Measurements from ENCODE around the gene CD22. TPM values are rescaled to one million over a fixed set of nuclear protein-coding genes. Genes with fewer than 3 reads are reported as not detected.

The CD22 gene
- total and polyA plus RNA-seq, 2 donors (not counting 3 experiments of a cell fraction or from before 2014, with no cell fraction given) = not detected

DNA sequence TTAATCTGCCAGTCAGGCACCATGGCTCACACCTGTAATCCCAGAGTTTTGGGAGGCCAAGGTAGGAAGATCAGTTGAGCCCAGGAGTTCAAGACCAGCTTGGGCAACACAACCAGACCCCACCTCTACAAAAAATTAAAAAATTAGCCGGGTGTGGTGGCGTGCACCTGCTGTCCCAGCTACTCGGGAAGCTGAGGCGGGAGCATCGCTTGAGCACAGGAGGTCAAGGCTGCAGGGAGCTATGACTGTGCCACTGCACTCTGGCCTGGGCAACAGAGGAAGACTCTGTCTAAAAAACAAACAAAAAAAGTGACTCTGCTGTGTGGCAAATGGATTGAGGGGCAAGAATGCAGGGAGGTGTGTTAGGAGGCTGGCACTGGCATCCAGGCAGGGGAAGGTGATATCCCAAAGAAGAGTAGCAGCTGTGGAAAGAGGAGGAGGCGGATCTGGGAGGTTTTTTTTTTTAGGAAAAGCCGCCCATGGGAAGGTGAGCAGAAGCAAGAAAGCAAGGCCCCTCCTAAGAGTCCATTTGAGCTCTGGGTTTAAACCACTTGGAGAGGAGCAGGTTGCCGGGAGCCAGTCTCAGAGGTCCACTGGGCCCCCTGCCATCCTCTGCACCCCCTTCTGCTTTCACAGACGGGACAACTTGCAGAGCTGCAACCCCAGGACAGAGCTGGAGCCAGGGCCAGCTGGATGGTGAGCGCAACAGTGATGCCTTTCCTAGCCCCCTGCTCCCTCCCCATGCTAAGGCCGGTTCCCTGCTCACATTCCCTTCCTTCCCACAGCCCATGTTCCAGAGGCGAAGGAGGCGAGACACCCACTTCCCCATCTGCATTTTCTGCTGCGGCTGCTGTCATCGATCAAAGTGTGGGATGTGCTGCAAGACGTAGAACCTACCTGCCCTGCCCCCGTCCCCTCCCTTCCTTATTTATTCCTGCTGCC is 44.6 kb upstream of the CD22 start:
- no TSS peak for BruUV-seq (replicated peaks)
- no peak overlapping the region for H3K27ac ChIP-seq (ENCODE audit: insufficient read depth, low read depth, low read length)
- CTCF ChIA-PET = interaction anchor here (1.4 kb wide), 1 partner anchor 15 kb away, joined by 3 read pairs; no protein-coding TSS in a partner anchor

More for the DNA sequence above, 44.6 kb upstream of the CD22 start:
- FAIRE-seq = no peak
- dilution Hi-C loops (cut with MboI; ENCODE audit: extremely low pct_ligation_motif_present, low sequenced_read_pairs) (no loop called here), intact Hi-C loops (cut with micrococcal nuclease) (no loop called here)
- no peak for TF ChIP-seq EZH2 (IDR thresholded peaks at IDR 0.05; ENCODE audit: borderline replicate concordance, low read depth, low read length, severe bottlenecking)
- TF ChIP-seq, protein P1, sequence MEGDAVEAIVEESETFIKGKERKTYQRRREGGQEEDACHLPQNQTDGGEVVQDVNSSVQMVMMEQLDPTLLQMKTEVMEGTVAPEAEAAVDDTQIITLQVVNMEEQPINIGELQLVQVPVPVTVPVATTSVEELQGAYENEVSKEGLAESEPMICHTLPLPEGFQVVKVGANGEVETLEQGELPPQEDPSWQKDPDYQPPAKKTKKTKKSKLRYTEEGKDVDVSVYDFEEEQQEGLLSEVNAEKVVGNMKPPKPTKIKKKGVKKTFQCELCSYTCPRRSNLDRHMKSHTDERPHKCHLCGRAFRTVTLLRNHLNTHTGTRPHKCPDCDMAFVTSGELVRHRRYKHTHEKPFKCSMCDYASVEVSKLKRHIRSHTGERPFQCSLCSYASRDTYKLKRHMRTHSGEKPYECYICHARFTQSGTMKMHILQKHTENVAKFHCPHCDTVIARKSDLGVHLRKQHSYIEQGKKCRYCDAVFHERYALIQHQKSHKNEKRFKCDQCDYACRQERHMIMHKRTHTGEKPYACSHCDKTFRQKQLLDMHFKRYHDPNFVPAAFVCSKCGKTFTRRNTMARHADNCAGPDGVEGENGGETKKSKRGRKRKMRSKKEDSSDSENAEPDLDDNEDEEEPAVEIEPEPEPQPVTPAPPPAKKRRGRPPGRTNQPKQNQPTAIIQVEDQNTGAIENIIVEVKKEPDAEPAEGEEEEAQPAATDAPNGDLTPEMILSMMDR (IDR thresholded peaks at IDR 0.05; ENCODE audit: extremely low read depth in 1 of 2, insufficient read depth in 1 of 2, low read depth in 1 of 2, low read length in 2 of 2) = no peak
- TF ChIP-seq MYC (IDR thresholded peaks at IDR 0.05; ENCODE audit: low read depth, low read length) = no peak
- TF ChIP-seq JUN (IDR thresholded peaks at IDR 0.05; ENCODE audit: borderline replicate concordance, insufficient read depth, insufficient read length, low read depth) = no peak
- TF ChIP-seq POLR2AphosphoS5 (IDR thresholded peaks at IDR 0.05; ENCODE audit: insufficient read depth, low read depth, low read length) = no peak
- no peak for TF ChIP-seq FOS (IDR thresholded peaks at IDR 0.05; ENCODE audit: borderline replicate concordance, insufficient read depth, low read length)
- no peak for TF ChIP-seq POLR2A (IDR thresholded peaks at IDR 0.05; ENCODE audit: low read depth, low read length)
- TF ChIP-seq, protein P2, sequence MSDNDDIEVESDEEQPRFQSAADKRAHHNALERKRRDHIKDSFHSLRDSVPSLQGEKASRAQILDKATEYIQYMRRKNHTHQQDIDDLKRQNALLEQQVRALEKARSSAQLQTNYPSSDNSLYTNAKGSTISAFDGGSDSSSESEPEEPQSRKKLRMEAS (IDR thresholded peaks at IDR 0.05; ENCODE audit: insufficient read depth, insufficient read length) = no peak
- no peak for TF ChIP-seq GATA2 (IDR thresholded peaks at IDR 0.05; ENCODE audit: insufficient read depth, insufficient read length, low read depth, low read length)
- no peaks in the 10 kb centered on the region for H3K4me1 ChIP-seq (ENCODE audit: control insufficient read depth, extremely low read depth, insufficient read depth, low read length)
- H4K20me1 ChIP-seq (replicated peaks; ENCODE audit: control insufficient read depth, extremely low read depth, insufficient read depth, low read length) = no peaks in the 10 kb centered on the region
- H3K4me3 ChIP-seq (replicated peaks in 1 of 3; ENCODE audit: insufficient read depth in 1 of 3, low read depth in 1 of 3, low read length in 3 of 3) = no peak overlapping the region
- H3K4me2 ChIP-seq (ENCODE audit: insufficient read depth, low read length) = no peak overlapping the region
- no peaks in the 10 kb centered on the region for H3K79me2 ChIP-seq (ENCODE audit: control insufficient read depth, insufficient read depth, low read length)
- H3K36me3 ChIP-seq (ENCODE audit: control insufficient read depth in 2 of 2, extremely low read depth in 1 of 2, insufficient read depth in 2 of 2, low read length in 2 of 2) = no peaks in the 10 kb centered on the region
- H3K27me3 ChIP-seq (ENCODE audit: control insufficient read depth in 2 of 2, insufficient read depth in 2 of 2, low read length in 2 of 2) = peaks cover 1 to 6% of the 10 kb centered on the region in 2 experiments
- no peaks in the 10 kb centered on the region for H3K9me3 ChIP-seq (replicated peaks; ENCODE audit: control insufficient read depth, insufficient read depth, low read length)
- H3K9ac ChIP-seq (replicated peaks; ENCODE audit: extremely low read depth, insufficient read depth, low read length) = no peak overlapping the region
- DNase-seq (ENCODE audit: low read depth, low spot score) = no peak
- no peak overlapping the region for H2AFZ ChIP-seq (ENCODE audit: low read depth, low read length)
- POLR2A ChIA-PET = no interaction called here
- no peaks in the 10 kb centered on the region for H3K9me1 ChIP-seq (replicated peaks; ENCODE audit: control insufficient read depth, extremely low read depth, insufficient read depth, low read length)
